Rectal smooth muscle tissue (tissue), 1 donor: Measurements from ENCODE around the gene ZNF57.

Experiments used
- H3K27ac ChIP-seq: one replicate; pipeline ENCODE4 v1.7.0; 2013; ENCODE audit warnings: low read depth, low read length, inconsistent platforms
- H3K27me3 ChIP-seq: one replicate; pipeline ENCODE4 v1.7.0; 2013; ENCODE audit warnings: low read length; ENCODE audit not compliant: control insufficient read depth, insufficient read depth
- H3K36me3 ChIP-seq: one replicate; pipeline ENCODE4 v1.7.0; 2013; ENCODE audit warnings: low read length; ENCODE audit not compliant: control insufficient read depth, insufficient read depth
- H3K4me1 ChIP-seq: one replicate; pipeline ENCODE4 v1.7.0; 2013; ENCODE audit warnings: low read length; ENCODE audit not compliant: control insufficient read depth, insufficient read depth
- H3K4me3 ChIP-seq: one replicate; pipeline ENCODE4 v1.7.0; 2013; ENCODE audit warnings: low read length
- H3K9ac ChIP-seq: one replicate; pipeline ENCODE4 v1.7.0; 2013; ENCODE audit warnings: low read length

Gene ZNF57

DNA sequence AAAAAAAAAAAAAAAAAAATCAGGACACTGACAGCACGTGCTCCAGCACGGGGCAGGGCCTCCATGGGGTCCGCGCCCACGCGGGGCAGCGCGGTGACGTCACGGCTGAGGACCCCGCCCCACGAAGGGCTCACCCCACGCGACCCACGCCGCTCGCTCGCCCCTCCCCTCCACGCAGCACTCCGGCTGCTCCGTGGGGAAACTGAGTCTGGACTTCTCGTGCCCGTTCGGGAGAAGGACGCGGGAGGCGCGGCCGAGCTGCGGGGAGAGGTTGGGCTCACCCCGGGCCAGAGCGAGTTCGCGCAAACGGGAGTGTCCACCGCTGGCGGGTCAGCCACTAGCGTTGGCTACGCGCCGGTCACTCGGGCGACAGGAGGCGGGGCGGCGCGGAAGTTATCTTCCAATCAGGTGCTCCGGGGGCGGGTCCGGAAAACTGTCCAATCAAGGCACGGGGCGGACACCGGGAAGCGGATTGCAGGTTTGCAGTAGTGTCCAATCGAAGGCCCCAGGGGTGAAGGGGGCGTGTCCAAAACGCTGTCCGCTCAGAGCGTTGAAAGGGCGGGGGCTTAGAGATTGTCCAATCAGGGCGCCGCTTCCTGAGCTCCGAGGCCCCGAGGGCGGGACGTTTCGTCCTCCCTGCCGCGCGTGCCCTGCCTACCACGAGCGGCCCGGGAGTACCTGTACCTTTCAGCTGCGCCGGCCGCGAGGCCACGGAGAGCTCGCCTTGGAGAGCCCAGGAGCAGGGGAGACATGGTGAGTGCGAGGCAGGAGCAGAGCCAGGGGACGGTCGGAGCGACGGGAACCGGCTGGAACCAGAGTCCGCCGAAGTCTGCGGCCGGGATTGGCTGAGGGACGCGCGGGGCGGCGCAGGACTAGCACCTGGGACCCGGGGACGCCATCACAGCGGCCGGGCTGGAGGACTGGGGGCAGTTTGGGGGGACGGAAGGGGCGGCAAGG is at the start of gene ZNF57:
Gene ZNF57 (plus strand): TSS at position 633 of the 957 bp plus-strand sequence. CDS start 118 bp downstream, at position 751.
- Histone ChIP-seq H3K4me3 (peak within 1 kb of the TSS; percentile 90), H3K36me3 (no peaks in the 10 kb centered on the region), H3K27me3 (no peaks in the 10 kb centered on the region), H3K4me1 (no peaks in the 10 kb centered on the region), H3K27ac (peak within 1 kb of the TSS; percentile 87), H3K9ac (peak within 1 kb of the TSS; percentile 88)

DNA sequence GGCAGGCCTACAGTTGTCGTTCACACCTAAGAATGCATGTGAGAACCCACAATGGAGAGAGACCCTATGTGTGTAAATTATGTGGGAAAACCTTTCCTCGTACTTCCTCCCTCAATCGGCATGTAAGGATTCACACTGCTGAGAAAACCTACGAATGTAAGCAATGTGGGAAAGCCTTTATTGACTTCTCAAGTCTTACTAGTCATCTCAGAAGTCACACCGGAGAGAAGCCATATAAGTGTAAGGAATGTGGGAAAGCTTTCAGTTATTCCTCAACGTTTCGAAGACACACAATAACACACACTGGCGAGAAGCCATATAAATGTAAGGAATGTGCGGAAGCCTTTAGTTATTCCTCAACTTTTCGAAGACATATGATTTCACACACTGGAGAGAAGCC is 48.1 kb upstream of the ZNF57 start:
- H3K27ac ChIP-seq = no peak overlapping the region
- H3K4me3 ChIP-seq = no peak overlapping the region
- no peaks in the 10 kb centered on the region for H3K27me3 ChIP-seq
- peaks cover 31% of the 10 kb centered on the region for H3K36me3 ChIP-seq
- no peak overlapping the region for H3K9ac ChIP-seq
- H3K4me1 ChIP-seq = no peaks in the 10 kb centered on the region

DNA sequence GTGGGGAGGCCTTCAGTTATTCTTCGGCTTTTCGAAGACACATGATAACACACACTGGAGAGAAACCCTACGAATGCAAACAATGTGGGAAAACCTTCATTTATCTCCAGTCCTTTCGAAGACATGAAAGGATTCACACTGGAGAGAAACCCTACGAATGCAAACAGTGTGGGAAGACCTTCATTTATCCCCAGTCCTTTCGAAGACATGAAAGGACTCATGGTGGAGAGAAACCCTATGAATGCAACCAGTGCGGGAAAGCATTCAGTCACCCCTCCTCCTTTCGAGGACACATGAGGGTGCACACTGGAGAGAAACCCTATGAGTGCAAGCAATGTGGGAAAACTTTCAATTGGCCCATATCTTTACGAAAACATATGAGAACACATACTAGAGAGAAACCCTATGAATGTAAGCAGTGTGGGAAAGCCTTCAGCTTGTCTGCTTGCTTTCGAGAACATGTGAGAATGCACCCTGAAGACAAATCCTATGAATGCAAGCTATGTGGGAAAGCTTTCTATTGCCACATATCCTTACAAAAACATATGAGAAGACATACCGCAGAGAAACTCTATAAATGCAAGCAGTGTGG is 47.6 kb upstream of the ZNF57 start:
- Histone ChIP-seq H3K4me1 (no peaks in the 10 kb centered on the region), H3K27ac (no peak overlapping the region), H3K9ac (no peak overlapping the region), H3K27me3 (no peaks in the 10 kb centered on the region), H3K4me3 (no peak overlapping the region), H3K36me3 (peaks cover 31% of the 10 kb centered on the region)

DNA sequence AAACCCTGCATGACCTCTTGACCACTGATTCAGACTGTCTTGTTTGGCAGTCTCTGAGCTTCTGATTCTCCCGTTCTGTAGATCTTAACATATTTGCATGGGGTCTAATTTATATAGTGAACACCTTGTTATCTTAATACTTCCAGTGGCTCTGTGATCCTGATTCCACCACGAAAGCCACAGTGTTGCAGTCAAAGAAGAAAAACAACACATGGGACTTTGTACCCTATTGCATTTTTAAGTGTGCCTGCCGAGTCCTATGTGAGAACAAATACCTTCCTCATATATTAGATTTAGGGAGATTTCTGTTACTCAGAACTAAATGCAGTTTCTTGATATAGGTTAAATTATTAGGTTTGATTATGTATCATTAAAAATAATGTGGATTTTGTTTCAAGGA is 45.9 kb upstream of the ZNF57 start:
- Histone ChIP-seq H3K4me3 (no peak overlapping the region), H3K36me3 (peaks cover 31% of the 10 kb centered on the region), H3K27me3 (no peaks in the 10 kb centered on the region)

DNA sequence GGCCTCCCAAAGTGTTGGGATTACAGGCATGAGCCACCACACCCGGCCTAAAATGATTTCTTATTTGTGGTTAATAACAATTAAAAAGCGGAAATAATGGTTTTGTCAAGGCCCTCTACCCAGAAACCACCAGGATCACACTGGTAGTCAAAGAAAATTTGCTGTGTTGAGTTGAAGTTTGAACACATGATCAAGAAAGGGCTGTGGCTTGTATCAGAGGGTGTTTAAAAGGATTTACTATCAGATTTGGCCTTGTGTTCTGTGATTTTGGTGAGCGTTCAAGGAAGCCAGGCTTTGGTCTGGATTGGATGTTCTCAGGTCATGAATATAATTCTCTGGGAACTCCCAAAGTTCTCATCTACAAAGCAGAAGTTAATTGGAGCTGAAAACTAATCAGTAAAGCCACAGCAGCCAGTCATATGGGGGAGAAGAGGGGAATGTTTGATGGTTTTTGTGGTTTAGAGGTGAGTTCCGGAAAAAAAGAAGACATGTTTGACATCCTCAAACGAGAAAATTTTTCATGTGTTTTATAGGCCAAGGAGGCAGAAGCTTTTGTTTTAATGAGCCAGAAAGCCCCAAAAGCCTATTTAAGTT is 44.2 kb upstream of the ZNF57 start:
- Histone ChIP-seq H3K9ac (no peak overlapping the region), H3K36me3 (peaks cover 22% of the 10 kb centered on the region), H3K4me1 (no peaks in the 10 kb centered on the region), H3K27me3 (no peaks in the 10 kb centered on the region), H3K27ac (no peak overlapping the region), H3K4me3 (no peak overlapping the region)

More for the DNA sequence above, 45.9 kb upstream of the ZNF57 start:
- Histone ChIP-seq H3K9ac (no peak overlapping the region), H3K27ac (no peak overlapping the region), H3K4me1 (no peaks in the 10 kb centered on the region)

DNA sequence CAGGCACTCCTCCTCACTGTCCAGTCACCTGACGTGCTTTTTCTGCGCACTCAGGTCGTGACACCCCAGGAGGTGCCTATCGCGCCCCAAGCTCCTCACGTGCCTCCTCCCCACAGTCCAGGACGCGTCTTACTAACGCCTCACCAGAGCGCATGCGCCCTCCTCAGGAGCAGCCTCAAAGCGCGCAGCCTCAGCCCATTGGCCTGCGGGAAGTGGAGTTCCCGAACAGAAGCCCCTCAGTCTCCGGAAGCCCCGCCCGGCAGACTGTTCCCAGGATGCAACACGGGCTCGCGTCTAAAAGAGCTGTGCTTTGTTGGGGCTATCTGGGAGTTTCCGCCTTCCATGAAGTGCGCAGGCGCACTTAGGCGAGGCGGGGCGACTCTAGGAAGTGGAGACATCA is 41.9 kb upstream of the ZNF57 start:
- H3K4me1 ChIP-seq = no peaks in the 10 kb centered on the region
- H3K27me3 ChIP-seq = no peaks in the 10 kb centered on the region
- H3K27ac ChIP-seq = no peak overlapping the region
- no peaks in the 10 kb centered on the region for H3K36me3 ChIP-seq
- no peak overlapping the region for H3K9ac ChIP-seq
- no peak overlapping the region for H3K4me3 ChIP-seq

DNA sequence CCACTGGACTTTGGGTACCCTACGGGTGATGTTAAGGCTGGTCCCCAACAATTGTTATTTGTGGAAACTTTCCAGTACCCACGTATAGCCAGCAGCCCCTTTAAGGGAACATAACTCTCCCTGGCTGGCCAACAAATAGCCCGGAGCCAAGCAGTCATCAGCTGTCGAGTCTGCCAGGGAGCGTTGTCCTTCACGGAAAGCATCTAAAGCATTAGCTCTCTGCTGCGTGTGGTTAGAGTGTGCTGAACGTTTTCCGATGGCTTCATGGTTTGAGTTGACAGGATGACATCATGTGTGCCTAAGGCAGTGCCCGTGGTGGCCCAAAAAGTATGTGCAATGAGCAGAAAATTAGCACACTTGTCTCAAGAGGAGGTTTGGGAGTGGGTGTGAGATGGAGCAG is 36.9 kb upstream of the ZNF57 start:
- Histone ChIP-seq H3K4me3 (no peak overlapping the region), H3K4me1 (no peaks in the 10 kb centered on the region), H3K36me3 (no peaks in the 10 kb centered on the region), H3K9ac (no peak overlapping the region), H3K27ac (no peak overlapping the region), H3K27me3 (no peaks in the 10 kb centered on the region)

DNA sequence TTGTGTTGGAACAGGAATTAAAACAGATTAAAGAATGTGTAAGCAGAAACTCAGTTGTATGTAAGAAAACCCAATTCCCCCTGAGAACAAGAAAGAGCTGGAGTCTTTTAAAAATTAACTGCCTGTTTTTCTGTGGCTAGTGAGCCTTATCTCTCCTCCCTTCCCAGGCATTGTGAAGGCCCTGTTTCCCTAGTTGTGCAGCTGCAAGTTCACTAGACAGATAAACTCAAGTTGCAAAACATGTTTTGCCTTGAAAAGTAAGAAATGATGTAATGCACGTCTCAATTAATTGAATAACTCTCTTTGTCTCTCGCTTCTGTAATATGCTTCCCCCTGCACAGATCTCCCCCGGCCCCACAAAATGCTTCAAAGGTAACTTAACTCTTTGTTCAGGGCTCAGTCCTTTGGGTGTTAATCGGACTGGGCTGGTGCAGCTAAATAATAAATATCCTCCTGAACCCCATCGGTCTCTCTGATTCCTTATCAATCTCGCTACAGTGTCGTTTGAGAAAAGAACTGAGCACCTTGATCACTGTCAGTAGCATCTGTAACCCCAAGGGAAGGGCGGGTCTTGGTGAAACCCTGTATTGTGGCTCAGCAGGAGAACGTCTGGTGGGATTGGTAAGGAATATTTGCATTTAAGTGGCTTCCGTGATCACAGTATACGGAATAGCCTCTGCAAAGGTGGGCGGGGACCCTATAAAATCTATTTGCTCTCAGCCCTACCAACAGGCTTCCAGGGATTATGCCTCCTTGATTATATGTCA is 35.2 kb upstream of the ZNF57 start:
- no peaks in the 10 kb centered on the region for H3K36me3 ChIP-seq
- H3K27me3 ChIP-seq = no peaks in the 10 kb centered on the region
- H3K9ac ChIP-seq = no peak overlapping the region
- H3K4me3 ChIP-seq = no peak overlapping the region
- no peaks in the 10 kb centered on the region for H3K4me1 ChIP-seq
- H3K27ac ChIP-seq = no peak overlapping the region

DNA sequence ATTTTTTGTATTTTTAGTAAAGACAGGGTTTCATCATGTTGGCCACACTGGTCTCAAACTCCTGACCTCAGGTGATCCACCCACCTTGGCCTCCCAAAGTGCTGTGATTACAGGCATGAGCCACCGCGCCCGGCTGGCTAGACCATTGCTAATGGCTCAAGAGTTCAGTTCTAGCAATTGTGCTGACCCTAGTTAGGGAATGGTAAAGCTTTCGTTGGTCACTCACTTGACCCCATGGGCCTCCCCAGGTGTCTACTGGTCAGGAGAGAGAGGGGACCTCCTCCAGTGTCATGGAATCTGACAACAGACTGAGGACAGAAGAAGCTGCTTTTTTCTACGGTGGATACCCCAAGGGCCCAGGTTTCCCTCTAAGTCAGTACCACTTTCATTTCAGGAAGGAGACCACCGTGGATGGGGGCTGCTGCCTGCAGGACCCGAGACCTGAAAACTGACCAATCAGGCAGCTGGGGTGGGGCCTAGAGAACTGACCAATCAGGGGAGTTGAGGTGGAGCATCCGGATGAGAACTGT is 34.2 kb upstream of the ZNF57 start:
- Histone ChIP-seq H3K27ac (no peak overlapping the region), H3K27me3 (no peaks in the 10 kb centered on the region), H3K4me1 (no peaks in the 10 kb centered on the region), H3K4me3 (no peak overlapping the region), H3K36me3 (no peaks in the 10 kb centered on the region), H3K9ac (no peak overlapping the region)

DNA sequence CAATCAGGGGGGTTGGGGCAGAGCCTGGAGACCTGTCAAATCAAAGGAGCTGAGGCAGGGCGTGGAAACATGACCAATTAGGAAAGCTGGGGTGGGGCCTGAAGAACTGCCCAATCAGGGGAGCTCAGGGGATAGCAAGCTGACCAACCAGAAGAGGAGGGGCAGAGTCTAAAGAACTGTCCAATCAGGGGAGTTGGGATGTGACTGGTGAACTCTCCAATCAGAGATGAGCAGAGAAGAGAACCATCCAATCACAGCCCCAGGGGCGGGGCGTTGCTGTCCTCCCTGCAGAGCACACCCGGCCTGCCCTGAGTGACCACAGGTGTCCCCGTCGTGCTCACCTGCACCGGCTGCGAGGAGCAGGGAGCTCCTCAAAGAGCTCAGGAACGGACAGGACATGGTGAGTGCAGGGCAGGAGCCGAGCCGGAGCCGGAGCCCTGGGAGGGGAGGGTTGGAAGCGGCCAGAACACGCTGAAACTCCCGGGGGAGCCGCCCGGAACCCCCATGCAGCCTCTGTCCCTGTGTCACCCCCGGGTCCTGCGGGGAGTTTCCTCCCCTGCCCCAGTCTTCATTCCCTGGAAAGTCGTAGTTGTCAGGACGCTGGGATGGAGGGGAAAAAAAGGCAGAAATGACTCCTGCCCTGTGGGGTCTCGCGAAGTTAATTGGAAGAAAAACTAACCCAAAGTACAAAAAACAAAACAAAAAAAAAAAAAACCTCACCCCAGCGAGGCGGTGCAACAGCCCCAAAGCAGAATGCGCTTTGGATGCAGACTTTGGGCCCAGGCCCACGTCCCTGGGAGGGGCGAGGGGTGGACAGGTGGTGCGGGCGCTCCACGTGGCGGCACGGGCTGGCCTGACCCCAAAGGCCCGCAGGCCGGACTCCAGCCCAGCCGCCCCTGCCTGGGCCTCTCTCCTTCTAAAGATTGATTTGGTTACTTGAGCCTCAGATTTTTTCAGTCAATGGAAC is 33.4 kb upstream of the ZNF57 start, which contains the start of gene ZNF556:
Gene ZNF556 (plus strand): TSS at position 311 of the 967 bp plus-strand sequence. CDS start 87 bp downstream, at position 398.
- no peak within 1 kb of the TSS for H3K9ac ChIP-seq
- no peaks in the 10 kb centered on the region for H3K27me3 ChIP-seq
- no peaks in the 10 kb centered on the region for H3K4me1 ChIP-seq
- H3K27ac ChIP-seq = no peak within 1 kb of the TSS
- H3K36me3 ChIP-seq = no peaks in the 10 kb centered on the region
- H3K4me3 ChIP-seq = no peak within 1 kb of the TSS

DNA sequence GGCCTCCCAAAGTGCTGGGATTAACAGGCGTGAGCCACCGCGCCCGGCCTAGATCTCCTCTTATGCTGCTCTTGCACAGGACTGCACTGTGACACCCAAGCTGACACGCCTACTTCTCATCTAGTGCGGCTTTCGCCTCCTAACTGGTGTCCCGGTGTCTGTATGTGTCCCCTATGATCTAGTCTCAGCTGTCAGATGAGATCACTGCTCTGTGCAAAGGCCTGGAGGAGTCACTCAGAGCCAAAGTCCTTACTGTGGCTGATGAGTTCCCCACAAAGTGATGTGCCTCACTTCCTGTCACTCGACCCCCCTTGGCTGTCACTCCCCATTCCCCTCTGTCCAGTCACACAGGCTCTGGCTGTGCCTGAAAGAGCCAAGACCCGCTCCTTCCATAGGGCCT is 31.1 kb upstream of the ZNF57 start:
- Histone ChIP-seq H3K27me3 (no peaks in the 10 kb centered on the region), H3K27ac (no peak overlapping the region), H3K4me3 (no peak overlapping the region), H3K9ac (no peak overlapping the region), H3K4me1 (no peaks in the 10 kb centered on the region), H3K36me3 (no peaks in the 10 kb centered on the region)
